Measurements from ENCODE around the gene MTHFSD.

The MTHFSD gene

DNA sequence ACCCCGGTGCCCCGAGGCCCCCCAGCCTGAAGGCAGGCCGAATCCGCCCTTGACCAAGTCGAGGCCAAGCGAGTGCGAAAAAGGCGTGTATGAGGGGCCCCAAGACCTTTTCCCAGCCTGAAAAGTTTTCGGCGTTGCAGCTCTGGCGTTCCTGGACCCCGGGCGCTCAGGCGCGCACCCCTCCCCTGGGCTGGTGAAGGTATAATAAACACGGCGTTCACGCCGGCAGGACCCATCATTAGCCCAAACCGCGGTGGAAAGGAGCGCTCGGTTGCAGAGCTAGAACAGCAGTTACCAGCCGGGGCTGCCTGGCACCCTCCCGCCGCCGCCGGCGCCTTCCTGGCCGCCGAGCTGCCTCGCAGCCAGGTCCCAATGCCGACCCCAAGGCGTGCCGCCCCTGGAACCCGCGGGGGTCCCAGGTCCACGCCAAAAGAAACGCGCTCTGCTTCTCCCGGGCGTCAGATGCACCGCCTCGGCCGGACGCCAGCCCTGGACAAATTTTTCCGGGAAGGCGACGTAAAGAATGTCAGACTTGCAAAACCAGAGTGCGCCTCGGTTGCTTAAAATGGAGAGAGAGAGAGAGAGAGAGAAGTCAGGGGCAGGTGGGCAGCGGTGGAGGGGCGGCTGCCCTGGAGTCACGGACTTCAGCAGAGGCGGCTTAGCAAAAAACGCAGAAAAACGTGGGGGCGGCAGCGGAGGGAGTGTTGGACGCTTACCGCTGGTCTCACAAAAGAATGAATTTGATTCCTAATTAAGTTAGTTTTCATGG is 56.2 kb downstream of the MTHFSD start:
- peak; percentile 39 for DNase-seq (ENCODE audit: low read depth)

DNA sequence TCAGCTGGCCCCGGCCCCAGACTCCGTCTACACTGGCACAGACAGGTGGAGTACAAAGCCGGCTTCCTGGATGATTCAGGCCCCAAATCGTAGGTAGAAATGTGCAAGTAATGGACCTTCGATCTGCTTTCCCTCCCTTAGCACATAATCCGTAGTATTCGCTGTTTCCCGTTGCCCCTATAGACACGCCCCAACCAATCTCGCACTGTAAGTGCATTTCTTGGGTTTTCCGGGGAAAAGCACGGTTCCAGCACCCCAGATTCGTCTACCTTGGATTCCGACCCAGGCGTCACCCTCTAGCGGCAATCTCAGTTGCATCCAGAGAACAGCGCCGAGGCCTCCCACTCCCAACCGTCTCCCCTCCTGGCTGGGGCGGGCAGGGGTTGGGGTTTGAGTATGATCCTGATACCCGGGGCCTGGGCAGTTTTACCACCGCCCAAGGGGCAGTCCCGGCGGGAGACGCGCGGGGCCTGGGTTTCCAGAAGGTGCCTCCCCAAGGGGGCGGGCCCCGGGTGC is 56.8 kb downstream of the MTHFSD start:
- H3K4me3 ChIP-seq (ENCODE audit: low read length), result no peak overlapping the region
- no peak overlapping the region for H3K9ac ChIP-seq (ENCODE audit: low read length)
- DNase-seq (ENCODE audit: low read depth), result no peak
- no peaks in the 10 kb centered on the region for H3K36me3 ChIP-seq (ENCODE audit: control insufficient read depth, insufficient read depth, low read length, severe bottlenecking)
- peaks cover 86% of the 10 kb centered on the region for H3K27me3 ChIP-seq (replicated peaks; ENCODE audit: control insufficient read depth, insufficient read depth, low read length)
- H3K4me1 ChIP-seq (ENCODE audit: control insufficient read depth, insufficient read depth, low read length), result peaks cover 8% of the 10 kb centered on the region
- H3K9me3 ChIP-seq (ENCODE audit: control insufficient read depth, low read length), result no peaks in the 10 kb centered on the region

More for the DNA sequence above, 56.2 kb downstream of the MTHFSD start:
- H3K4me3 ChIP-seq (ENCODE audit: low read length), result no peak overlapping the region
- H3K4me1 ChIP-seq (ENCODE audit: control insufficient read depth, insufficient read depth, low read length), result peaks cover 8% of the 10 kb centered on the region
- peaks cover 88% of the 10 kb centered on the region for H3K27me3 ChIP-seq (replicated peaks; ENCODE audit: control insufficient read depth, insufficient read depth, low read length)
- H3K36me3 ChIP-seq (ENCODE audit: control insufficient read depth, insufficient read depth, low read length, severe bottlenecking), result no peaks in the 10 kb centered on the region
- no peak overlapping the region for H3K9ac ChIP-seq (ENCODE audit: low read length)
- no peaks in the 10 kb centered on the region for H3K9me3 ChIP-seq (ENCODE audit: control insufficient read depth, low read length)

DNA sequence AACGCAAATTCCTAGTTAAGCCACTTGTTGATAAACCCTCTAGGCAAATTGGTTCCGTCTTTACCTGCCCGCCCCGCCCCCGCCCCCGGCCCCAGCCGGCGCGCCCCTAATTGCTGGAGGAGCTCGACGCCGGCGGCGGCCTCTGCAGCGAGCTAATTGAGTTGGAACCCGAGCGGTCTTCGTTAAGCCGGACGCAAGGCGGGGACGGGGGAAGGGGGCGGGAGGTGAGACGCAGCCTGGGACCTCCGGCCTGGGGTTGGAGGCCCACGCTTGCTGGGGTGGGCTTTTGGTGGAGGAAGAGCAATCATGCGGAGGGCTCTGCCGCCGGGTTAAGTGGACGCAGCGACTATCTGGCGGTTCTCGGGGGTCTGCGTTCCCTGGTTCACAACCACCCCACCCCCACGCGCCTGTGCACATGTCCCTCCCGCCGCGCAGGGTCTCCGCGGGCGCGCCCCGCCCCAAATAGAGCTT is 57.4 kb downstream of the MTHFSD start:
- no peak for DNase-seq (ENCODE audit: low read depth)
- H3K9me3 ChIP-seq (ENCODE audit: control insufficient read depth, low read length), result no peaks in the 10 kb centered on the region
- H3K9ac ChIP-seq (ENCODE audit: low read length), result no peak overlapping the region
- peaks cover 86% of the 10 kb centered on the region for H3K27me3 ChIP-seq (replicated peaks; ENCODE audit: control insufficient read depth, insufficient read depth, low read length)
- H3K36me3 ChIP-seq (ENCODE audit: control insufficient read depth, insufficient read depth, low read length, severe bottlenecking), result no peaks in the 10 kb centered on the region
- peaks cover 8% of the 10 kb centered on the region for H3K4me1 ChIP-seq (ENCODE audit: control insufficient read depth, insufficient read depth, low read length)
- H3K4me3 ChIP-seq (ENCODE audit: low read length), result no peak overlapping the region

DNA sequence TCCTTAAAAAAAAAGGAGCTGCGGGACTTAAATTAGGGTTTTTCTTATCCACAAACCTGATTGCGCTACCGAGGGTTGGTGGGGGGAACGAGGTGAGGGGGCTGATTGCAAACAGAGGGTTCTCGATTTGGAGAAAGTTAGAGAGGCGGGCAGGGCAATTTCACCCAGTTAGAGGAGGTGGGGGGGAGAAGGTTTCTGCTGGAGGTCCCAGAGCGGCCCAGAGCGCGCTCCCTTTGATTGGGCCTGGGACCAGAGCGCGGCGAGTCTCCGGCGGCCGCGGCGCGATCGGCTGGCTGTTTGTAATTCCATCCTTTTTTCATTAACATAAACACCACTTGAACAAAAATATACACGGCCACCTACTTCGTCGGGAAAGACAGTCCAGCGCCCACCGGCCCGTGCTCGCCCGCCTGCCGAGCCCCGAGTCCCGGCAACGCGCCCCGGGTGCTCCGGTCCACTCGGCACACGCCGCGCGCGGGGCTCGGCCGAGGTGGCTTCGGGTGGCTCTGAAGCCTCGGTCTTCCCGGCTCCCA is 58.0 kb downstream of the MTHFSD start:
- Histone ChIP-seq H3K4me1 (ENCODE audit: control insufficient read depth, insufficient read depth, low read length) (peaks cover 8% of the 10 kb centered on the region), H3K36me3 (ENCODE audit: control insufficient read depth, insufficient read depth, low read length, severe bottlenecking) (no peaks in the 10 kb centered on the region), H3K9ac (ENCODE audit: low read length) (no peak overlapping the region), H3K9me3 (ENCODE audit: control insufficient read depth, low read length) (no peaks in the 10 kb centered on the region), H3K27me3 (replicated peaks; ENCODE audit: control insufficient read depth, insufficient read depth, low read length) (peaks cover 86% of the 10 kb centered on the region), H3K4me3 (ENCODE audit: low read length) (no peak overlapping the region)
- DNase-seq (ENCODE audit: low read depth), result no peak

- Histone ChIP-seq H3K9me3 (ENCODE audit: control insufficient read depth, low read length) (no peaks in the 10 kb centered on the region), H3K9ac (ENCODE audit: low read length) (no peak overlapping the region), H3K4me1 (ENCODE audit: control insufficient read depth, insufficient read depth, low read length) (peaks cover 8% of the 10 kb centered on the region), H3K36me3 (ENCODE audit: control insufficient read depth, insufficient read depth, low read length, severe bottlenecking) (no peaks in the 10 kb centered on the region), H3K4me3 (ENCODE audit: low read length) (no peak overlapping the region), H3K27me3 (replicated peaks; ENCODE audit: control insufficient read depth, insufficient read depth, low read length) (peaks cover 88% of the 10 kb centered on the region)
- no peak for DNase-seq (ENCODE audit: low read depth)
These were observed 58.6 kb downstream of the MTHFSD start for GRCh38 chr16:86496262-86496928.

- DNase-seq (ENCODE audit: low read depth), result no peak
- peaks cover 8% of the 10 kb centered on the region for H3K4me1 ChIP-seq (ENCODE audit: control insufficient read depth, insufficient read depth, low read length)
- no peaks in the 10 kb centered on the region for H3K36me3 ChIP-seq (ENCODE audit: control insufficient read depth, insufficient read depth, low read length, severe bottlenecking)
- H3K4me3 ChIP-seq (ENCODE audit: low read length), result no peak overlapping the region
- H3K9ac ChIP-seq (ENCODE audit: low read length), result no peak overlapping the region
- no peaks in the 10 kb centered on the region for H3K9me3 ChIP-seq (ENCODE audit: control insufficient read depth, low read length)
- H3K27me3 ChIP-seq (replicated peaks; ENCODE audit: control insufficient read depth, insufficient read depth, low read length), result peaks cover 88% of the 10 kb centered on the region
These were observed 59.2 kb downstream of the MTHFSD start for GRCh38 chr16:86495756-86496261.

DNA sequence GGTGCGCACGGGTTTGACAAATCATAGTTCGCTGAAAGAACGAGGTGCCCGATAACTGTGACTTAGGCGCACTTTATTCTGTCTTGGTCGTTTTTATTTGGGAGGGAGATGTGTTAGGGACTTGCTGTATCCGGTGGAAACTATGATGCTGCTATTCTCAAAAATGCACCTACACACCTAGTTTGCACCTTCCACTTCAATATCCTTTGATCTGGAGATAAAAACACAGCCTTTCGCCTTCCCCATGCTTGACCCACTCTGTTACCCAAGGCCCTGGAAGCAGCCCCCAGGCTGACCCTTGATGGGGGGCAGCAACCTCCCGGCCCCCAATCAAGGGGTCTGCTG is 59.7 kb downstream of the MTHFSD start:
- DNase-seq (ENCODE audit: low read depth), result no peak
- no peaks in the 10 kb centered on the region for H3K9me3 ChIP-seq (ENCODE audit: control insufficient read depth, low read length)
- no peak overlapping the region for H3K9ac ChIP-seq (ENCODE audit: low read length)
- peaks cover 88% of the 10 kb centered on the region for H3K27me3 ChIP-seq (replicated peaks; ENCODE audit: control insufficient read depth, insufficient read depth, low read length)
- H3K36me3 ChIP-seq (ENCODE audit: control insufficient read depth, insufficient read depth, low read length, severe bottlenecking), result no peaks in the 10 kb centered on the region
- no peak overlapping the region for H3K4me3 ChIP-seq (ENCODE audit: low read length)
- peaks cover 8% of the 10 kb centered on the region for H3K4me1 ChIP-seq (ENCODE audit: control insufficient read depth, insufficient read depth, low read length)

DNA sequence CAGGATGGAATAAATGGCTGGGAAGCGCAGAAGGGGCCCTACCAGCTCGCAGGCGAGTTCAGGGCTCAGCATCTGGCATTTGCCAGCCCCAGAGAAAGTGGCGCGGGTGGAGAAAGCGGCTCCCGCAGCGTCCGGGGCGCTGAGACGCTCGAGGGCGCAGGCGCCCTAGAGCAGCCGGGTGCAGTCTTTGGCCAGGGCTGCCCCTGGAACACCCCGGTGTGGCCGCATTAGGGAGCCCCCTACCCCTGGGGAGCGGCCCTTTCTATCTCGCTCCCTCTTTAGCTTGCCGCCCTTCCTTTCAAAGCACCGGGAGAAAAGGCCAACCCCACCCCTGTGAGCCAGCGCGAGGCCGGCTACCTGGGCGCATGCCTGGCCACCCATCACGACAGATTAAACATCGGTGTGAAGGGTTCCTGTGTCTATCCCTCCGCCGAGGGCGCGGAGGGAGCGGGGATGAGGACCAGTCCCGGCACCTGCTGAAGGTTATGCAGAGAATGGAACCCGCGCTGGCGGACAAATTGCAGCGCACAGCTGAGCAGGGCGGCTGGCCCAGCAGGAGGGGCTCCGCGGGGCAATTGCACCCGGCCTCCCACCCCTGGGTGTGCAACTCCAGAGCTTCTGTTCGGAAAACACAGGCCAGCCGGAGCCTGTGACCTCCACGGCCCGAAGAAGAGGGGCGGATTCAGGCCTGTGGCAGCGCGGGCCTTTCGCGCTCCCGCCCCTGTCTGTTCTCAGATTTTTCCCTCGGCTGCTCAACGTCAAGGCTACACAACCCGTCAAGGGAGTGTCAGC is 60.3 kb downstream of the MTHFSD start:
- Histone ChIP-seq H3K4me1 (ENCODE audit: control insufficient read depth, insufficient read depth, low read length) (peaks cover 8% of the 10 kb centered on the region), H3K9ac (ENCODE audit: low read length) (no peak overlapping the region), H3K4me3 (ENCODE audit: low read length) (no peak overlapping the region), H3K27me3 (replicated peaks; ENCODE audit: control insufficient read depth, insufficient read depth, low read length) (peaks cover 89% of the 10 kb centered on the region), H3K9me3 (ENCODE audit: control insufficient read depth, low read length) (peaks cover 3% of the 10 kb centered on the region), H3K36me3 (ENCODE audit: control insufficient read depth, insufficient read depth, low read length, severe bottlenecking) (no peaks in the 10 kb centered on the region)
- DNase-seq (ENCODE audit: low read depth), result no peak

- DNase-seq (ENCODE audit: low read depth), result no peak
- Histone ChIP-seq H3K9ac (ENCODE audit: low read length) (no peak overlapping the region), H3K9me3 (ENCODE audit: control insufficient read depth, low read length) (peaks cover 10% of the 10 kb centered on the region), H3K4me3 (ENCODE audit: low read length) (no peak overlapping the region), H3K27me3 (replicated peaks; ENCODE audit: control insufficient read depth, insufficient read depth, low read length) (peaks cover 89% of the 10 kb centered on the region), H3K36me3 (ENCODE audit: control insufficient read depth, insufficient read depth, low read length, severe bottlenecking) (no peaks in the 10 kb centered on the region), H3K4me1 (ENCODE audit: control insufficient read depth, insufficient read depth, low read length) (peaks cover 5% of the 10 kb centered on the region)
These were observed 60.9 kb downstream of the MTHFSD start for GRCh38 chr16:86494039-86494564.

DNA sequence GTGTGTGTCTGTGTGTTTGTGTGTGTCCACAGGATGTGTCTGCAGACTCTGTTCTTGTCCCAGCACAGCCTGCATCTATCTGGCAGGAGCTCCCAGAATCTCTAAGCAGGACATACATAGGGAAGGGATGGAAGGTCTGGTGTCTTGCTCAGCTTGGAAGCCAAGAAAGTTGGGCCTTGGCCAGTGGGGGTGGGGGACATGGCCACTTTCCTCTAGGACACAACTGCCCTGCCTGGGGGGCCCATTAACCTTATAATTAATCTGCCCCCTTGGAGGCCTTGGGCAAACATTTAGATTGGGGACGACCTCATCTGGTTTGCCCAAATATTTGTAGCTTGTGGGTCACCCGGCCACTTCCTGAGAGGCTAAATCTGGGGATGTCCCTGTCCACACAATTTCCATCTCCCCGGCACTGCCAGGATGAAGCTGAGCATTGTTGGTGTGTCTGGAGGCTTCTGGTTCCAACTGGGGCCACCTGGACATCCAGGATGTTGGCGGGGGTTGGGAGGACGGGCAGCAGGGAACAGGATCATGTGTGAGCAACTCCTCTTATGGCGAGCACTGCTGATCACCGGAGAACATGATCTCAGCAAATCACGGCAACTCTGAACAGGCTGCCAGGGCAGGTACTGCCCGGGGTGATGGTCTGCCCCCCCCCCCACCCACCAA is 61.9 kb downstream of the MTHFSD start:
- H3K36me3 ChIP-seq (ENCODE audit: control insufficient read depth, insufficient read depth, low read length, severe bottlenecking), result no peaks in the 10 kb centered on the region
- DNase-seq (ENCODE audit: low read depth), result no peak
- H3K4me1 ChIP-seq (ENCODE audit: control insufficient read depth, insufficient read depth, low read length), result no peaks in the 10 kb centered on the region
- no peak overlapping the region for H3K9ac ChIP-seq (ENCODE audit: low read length)
- peaks cover 89% of the 10 kb centered on the region for H3K27me3 ChIP-seq (replicated peaks; ENCODE audit: control insufficient read depth, insufficient read depth, low read length)
- H3K9me3 ChIP-seq (ENCODE audit: control insufficient read depth, low read length), result peaks cover 15% of the 10 kb centered on the region
- H3K4me3 ChIP-seq (ENCODE audit: low read length), result no peak overlapping the region
